Measurements from ENCODE around the gene RAP2C.
"Not testable (repeated sequence)": the region's sequence is repeated elsewhere in the genome, so short reads cannot be mapped to it uniquely, and the experiment has no call there.

Gene RAP2C

DNA sequence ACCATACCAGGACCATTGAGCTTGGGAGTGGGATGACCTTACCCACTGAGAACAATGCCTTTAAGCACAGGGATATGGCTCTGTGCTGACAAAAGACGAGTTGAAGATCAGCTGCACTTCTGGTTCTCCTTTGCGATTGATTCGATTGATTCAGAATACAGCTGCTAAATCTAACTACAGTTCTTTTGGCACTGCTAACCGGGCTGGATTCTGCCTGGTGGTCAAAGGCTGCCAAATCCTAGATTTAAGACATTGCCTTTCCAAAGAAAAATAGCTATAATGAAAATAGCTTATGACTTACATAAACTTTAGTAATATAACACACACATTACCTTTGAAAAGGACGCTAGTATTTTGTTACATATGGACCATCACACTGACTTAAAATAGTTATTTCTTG is 18.3 kb downstream of the RAP2C start:
- DNase-seq (ENCODE audit: extremely low read depth in 1 of 2, low read depth in 1 of 2) = no peak

DNA sequence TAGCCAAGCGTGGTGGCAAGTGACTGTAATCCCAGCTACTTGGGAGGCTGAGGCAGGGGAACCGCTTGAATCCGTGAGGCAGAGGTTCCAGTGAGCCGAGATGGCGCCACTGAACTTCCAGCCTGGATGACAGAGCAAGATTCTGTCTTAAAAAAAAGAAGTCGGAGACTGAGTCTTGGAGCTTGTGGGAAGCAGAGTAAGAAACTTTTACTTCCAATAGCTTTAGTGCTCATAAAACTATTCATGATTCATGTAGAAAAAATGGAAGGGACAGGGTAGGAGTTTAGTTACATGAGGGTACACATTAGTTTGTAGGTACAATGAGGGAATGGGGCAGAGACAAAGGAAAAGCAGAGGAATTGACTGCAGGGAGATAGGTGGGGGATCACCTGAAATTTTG is 19.3 kb downstream of the RAP2C start:
- DNase-seq (ENCODE audit: extremely low read depth in 1 of 2, low read depth in 1 of 2) = no peak

DNA sequence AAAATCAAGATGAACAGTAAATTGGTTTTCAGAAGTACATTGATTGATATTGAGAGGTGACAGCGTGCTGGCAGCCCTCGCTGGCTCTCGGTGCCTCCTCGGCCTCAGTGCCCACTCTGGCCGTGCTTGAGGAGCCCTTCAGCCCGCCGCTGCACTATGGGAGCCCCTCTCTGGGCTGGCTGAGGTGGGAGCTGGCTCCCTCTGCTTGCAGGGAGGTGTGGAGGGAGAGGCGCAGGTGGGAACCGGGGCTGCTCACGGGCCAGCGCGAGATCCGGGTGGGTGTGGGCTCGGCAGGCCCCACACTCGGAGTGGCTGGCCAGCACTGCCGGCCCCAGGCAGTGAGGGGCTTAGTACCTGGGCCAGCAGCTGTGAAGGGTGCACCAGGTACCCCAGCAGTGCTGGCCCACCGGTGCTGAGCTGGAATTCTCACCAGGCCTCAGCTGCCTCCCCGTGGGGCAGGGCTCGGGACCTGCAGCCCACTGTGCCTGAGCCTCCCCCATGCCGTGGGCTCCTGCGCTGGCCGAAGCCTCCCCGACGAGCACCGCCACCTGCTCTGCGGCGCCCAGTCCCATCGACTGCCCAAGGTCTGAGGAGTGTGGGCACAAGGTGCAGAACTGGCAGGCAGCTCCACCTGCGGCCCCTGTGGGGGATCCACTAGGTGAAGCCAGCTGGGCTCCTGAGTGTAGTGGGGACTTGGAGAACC is 25.2 kb downstream of the RAP2C start:
- no peak for DNase-seq (ENCODE audit: extremely low read depth in 1 of 2, low read depth in 1 of 2)

DNA sequence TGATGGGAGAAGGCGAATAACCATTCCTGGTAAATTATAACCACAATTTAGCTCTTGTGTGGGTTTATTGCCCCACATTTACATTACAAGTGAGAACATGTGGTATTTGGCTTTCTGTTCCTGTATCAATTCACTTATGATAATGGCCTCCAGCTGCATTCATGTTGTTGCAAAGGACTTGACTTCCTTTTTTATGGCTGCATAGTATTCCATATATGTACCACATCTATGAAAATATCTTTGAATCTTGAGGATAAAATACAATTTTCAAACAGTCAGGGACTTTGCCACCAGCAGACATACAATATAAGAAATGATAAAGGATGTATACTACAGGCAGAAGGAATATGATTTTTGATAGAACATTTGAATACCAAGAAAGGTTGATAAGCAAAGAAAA is 27.3 kb downstream of the RAP2C start:
- no peak for DNase-seq (ENCODE audit: extremely low read depth in 1 of 2, low read depth in 1 of 2)

DNA sequence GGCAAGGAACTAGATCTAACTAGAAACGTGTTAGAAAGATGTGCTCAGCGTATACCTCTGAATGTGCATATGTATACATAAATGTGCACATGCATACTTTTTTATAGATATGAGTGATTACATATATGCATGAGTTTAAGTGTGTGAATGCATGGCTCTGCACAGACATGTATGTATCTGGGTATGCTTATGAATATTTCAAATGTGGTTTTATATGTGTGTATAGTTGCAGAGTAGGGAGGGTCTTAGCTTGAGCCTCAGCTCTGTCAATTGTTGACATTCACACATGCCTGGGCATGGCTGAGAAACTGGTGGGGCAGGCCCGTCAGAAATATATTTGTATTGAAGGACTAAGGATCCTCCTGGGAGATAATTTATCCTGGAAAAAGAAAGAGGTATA is 31.1 kb downstream of the RAP2C start:
- no peak for DNase-seq (ENCODE audit: extremely low read depth in 1 of 2, low read depth in 1 of 2)

DNA sequence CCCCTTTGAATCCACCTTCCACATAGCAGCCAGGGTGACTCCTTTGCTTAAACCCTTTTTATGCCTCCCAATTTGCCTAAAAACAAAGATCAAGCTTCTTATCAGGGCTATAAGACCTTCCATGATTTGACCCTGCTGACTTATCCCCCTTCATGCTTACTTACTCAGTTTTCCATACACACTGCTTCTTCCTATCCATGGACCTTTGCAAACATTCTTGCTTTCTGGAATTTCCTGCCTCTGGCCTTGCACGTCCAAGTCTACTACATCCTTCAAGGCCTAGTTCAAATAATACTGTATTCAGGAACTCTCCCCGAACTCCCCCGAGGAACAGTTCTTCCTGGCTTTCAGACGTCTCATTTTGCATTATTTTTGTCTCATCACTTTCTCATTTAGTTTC is 31.8 kb downstream of the RAP2C start:
- no peak for DNase-seq (ENCODE audit: extremely low read depth in 1 of 2, low read depth in 1 of 2)

DNA sequence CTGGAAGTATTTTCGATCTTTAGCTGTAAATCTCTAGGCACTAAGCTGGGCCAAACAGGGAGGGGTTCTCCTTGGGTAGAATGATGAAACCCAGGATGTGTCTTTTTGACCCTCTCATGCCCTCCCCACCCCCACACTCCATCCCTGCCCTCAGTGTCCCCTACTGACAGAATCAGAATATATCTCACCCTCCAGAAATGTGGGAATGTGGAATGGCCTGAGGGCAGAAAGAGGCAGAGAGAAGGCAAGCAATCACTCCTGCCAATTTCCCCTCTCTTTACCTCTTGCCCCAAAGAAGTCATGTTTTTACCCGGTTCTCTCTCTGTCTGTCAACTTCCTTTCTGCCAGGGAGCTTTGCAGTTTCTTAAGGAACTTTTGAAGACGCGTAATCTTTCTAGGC is 34.4 kb downstream of the RAP2C start:
- DNase-seq (ENCODE audit: extremely low read depth in 1 of 2, low read depth in 1 of 2) = no peak

DNA sequence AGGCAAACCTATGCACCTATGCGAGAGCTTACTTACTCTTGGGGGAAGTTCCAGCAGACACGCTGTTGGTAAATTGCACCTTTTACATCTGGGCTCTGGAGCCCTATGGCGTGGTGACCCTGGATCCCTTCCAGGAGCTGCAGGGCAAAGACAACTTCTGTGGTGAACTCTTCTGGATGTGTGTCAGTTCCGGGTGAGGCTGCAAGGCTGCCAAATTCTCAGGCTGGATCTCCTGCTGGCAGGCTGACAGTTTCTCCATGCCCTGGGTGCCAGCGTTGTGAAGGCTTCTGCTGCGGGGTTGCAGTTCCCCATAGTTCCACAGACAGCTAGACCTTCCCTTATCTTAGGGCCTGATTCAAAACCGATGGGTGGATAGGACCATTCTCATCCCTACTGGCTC is 37.9 kb downstream of the RAP2C start:
- no peak for DNase-seq (ENCODE audit: extremely low read depth in 1 of 2, low read depth in 1 of 2)

DNA sequence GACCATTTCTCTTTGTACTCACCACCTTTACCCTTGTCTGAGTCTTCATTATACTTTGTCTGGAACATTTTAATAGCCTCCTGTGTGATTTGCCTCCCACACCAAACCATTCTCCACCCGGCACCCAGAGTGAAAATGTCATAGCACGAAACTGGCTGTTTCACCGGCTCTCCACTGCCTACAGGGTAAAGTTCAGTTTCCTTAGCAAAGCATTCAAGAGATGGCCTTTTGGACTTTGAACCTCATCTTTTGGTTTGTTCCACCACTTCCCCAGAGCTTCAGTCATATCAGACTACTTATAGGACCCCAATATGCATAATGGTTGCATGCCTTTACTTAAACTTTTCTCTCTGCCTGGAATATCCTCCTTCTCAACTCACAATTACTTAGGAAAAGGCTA is 38.3 kb downstream of the RAP2C start:
- no peak for DNase-seq (ENCODE audit: extremely low read depth in 1 of 2, low read depth in 1 of 2)

DNA sequence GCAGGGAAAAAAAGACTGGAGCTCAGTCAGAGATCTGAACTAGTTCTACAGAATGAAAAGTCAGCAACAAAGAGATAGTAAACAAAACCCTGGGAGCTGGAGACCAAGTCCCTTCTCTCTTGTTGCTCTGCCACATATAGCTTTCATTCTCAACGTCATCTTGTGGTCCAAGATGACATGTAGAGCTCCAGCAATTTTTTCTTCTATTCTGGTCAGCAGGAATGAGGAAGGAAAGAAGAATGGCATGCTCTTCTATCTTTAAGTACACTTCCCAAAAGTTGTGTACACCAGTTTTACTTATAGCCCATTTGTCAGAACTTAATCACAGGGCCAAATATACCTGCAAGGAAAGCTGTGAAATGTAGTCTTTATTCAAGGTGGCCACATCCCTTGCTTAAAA is 45.6 kb downstream of the RAP2C start:
- DNase-seq (ENCODE audit: extremely low read depth in 1 of 2, low read depth in 1 of 2) = no peak

DNA sequence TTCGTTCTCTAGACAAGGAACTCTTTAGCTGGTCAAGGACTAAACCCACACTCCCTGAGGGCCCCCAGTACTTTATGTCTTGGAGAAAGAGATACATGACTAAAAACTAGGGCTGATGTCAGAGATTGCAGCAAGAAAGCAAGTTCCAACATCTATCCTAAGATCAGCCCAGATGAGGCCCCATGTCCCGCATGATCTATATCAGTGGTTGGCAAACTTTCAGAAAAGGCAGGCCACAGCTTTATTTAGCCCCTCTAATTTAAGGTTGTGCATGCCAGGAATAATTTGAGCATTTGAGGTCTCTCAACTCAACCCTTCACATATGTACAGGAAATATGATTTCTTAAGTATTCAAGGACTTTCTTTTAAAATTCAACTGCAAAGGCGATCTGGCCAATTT is 47.4 kb downstream of the RAP2C start:
- DNase-seq (ENCODE audit: extremely low read depth in 1 of 2, low read depth in 1 of 2) = no peak

DNA sequence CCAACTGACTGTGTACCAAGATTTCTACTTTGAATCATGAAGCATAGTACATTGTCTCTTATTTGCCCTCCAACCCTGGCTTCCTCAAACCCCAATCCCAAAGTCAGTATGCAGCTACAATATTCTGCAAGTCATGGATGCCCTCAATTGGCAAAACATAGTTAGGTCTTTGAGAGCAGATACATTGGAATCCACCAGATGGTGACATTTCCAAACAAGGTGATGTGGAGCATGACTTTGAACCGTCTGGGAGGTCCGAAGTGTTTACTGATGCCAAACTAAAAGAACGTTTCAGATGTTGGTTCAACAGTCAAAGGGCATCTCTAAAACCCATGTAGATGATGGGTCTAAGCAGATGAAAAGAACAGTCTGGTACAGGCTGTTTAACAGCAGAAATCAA is 47.8 kb downstream of the RAP2C start:
- no peak for DNase-seq (ENCODE audit: extremely low read depth in 1 of 2, low read depth in 1 of 2)

DNA sequence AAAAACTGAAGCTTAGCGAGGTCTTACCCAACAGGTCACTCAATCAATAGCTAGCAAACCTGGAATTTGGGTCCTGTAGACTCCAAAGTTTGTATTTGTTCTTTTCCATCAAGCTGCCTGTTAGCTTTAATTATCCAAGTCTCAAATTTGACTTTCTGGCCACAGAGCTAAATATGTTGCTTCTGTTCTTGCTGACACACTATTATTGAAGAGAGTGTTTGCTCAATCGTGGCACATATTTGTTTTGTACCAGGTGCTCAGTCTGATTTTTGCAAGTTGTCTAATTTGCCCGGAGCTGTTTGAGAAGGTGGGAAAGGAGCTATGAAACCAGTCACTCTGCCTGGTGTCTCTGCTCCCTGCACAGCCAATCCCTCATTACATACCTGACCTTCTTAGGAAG is 49.7 kb downstream of the RAP2C start:
- DNase-seq (ENCODE audit: extremely low read depth in 1 of 2, low read depth in 1 of 2) = no peak

DNA sequence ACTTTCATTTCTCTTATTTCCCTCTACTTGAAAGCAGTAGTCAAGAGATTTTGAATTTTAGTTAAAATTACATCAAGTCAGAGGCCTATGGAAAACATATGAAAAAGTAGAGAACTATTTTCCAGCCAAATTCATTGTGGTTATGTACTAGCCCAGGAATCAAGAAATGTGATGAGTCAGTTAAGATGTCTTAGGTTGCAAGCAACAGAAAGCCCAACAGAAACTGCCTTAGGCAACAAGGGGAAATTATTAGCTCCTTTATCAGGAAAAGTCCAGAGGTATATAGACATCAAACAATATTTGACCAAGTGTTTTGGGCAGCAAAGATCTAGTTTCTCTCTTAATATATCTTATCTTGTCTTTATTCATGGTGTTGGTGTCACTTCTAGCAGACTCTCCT is 53.6 kb downstream of the RAP2C start:
- DNase-seq (ENCODE audit: extremely low read depth in 1 of 2, low read depth in 1 of 2) = no peak

DNA sequence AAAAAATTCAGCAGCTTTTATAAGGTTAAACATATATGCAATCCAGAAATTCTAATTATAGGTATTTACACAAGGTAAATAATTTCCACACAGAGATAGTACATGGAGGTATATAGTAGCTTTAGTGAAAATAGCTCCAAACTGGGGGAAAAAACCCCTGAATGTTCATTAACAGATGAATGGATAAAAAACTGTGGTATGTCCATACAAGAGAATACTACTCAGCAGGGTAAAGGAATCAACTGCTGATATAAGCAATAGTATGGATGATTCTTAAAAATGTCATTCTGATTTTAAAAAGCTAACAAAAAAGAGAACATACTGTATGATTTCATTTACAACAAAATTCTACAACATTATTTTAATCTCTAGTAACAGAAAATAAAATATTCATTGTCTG is 54.2 kb downstream of the RAP2C start:
- DNase-seq (ENCODE audit: extremely low read depth in 1 of 2, low read depth in 1 of 2) = no peak

DNA sequence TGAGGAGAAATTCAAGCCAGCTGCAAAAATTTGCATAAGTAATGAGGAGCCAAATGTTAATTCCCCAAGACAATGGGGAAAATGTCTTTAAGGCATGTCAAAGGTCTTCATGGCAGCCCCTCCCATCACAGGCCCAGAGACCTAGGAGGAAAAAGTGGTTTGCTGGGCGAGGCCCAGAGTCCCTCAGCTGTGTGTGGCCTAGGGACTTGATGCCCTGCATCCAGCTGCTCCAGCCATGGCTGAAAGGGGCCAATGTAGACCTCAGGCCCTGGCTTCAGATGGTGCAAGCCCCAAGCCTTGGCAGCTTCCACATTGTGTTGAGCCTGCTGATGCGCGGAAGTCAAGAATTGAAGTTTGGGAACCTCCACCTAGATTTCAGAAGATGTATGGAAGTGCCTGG is 56.2 kb downstream of the RAP2C start:
- DNase-seq (ENCODE audit: extremely low read depth in 1 of 2, low read depth in 1 of 2) = not testable (repeated sequence)

DNA sequence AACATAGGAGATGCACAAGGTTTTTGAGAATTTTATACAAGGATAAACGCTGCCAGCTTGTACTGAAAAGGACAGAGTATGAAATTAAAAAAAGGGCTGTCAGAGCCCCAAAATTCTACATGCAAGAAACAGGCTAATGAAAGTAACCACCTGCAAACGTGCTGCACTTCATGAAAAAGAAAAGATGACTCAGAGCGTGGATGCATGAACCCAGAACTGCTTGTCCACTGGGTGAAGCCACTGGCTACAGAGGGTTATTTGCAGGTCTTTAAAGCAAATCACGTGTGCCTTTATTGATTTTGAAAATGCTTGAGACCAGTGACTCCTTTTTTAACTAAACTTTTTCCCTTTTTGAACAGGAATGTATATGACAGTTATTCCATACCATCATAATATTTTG is 66.1 kb downstream of the RAP2C start:
- no peak for DNase-seq (ENCODE audit: extremely low read depth in 1 of 2, low read depth in 1 of 2)

Data from stimulated activated CD8-positive, alpha-beta memory T cell treated with anti-CD3 and anti-CD28 coated beads, Interleukin-7, amount 100 ng/mL, for 48 hours (primary cell).